GM12878 (cell line): ENCODE measurements around the gene MSH5. TPM values are rescaled to one million over a fixed set of nuclear protein-coding genes. Genes with fewer than 3 reads are reported as not detected.
A peak's percentile ranks its signal among the peaks of the same experiment; 100 is the strongest.

Source experiments
- ATF7 ChIP-seq: fragments of 450-650 bp; IDR thresholded peaks from 2 replicates; pipeline ENCODE4 v1.6.1; 2016; ENCODE audit warnings: low read depth, mild to moderate bottlenecking
- CBFB ChIP-seq: IDR thresholded peaks from 2 replicates; pipeline ENCODE4 v1.6.1; 2016; ENCODE audit warnings: antibody characterized with exemption, low read depth
- CUX1 ChIP-seq: IDR thresholded peaks from 2 replicates; pipeline ENCODE4 v1.6.1; 2012; ENCODE audit warnings: improper control_type of control experiment, low read depth, low read length; ENCODE audit not compliant: insufficient replicate concordance
- EED ChIP-seq: sonication (generic); IDR thresholded peaks from 2 replicates; pipeline ENCODE4 v1.6.1; 2016; ENCODE audit warnings: antibody characterized with exemption, low read depth
- EP300 ChIP-seq, 2 experiments: fragments of 150-350 bp in 1 of 2; IDR thresholded peaks; 2 replicates each; pipeline ENCODE4 v1.6.1; 2011 to 2012; ENCODE audit warnings: low read depth in 2 of 2, low read length in 2 of 2, borderline replicate concordance in 1 of 2, improper control_type of control experiment in 1 of 2, inconsistent platforms in 1 of 2; ENCODE audit not compliant: control insufficient read depth in 1 of 2
- ESRRA ChIP-seq: IDR thresholded peaks from 2 replicates; pipeline ENCODE4 v1.6.1; 2012; ENCODE audit warnings: mild to moderate bottlenecking, low read length, improper control_type of control experiment
- HCFC1 ChIP-seq: fragments of 150-350 bp; IDR thresholded peaks from 2 replicates; pipeline ENCODE4 v1.6.1; 2014; ENCODE audit warnings: low read length
- KDM1A ChIP-seq: fragments of 200-600 bp; sonication (generic); IDR thresholded peaks from 2 replicates; pipeline ENCODE4 v1.6.1; 2016; ENCODE audit warnings: borderline replicate concordance
- KLF5 ChIP-seq: fragments of 450-650 bp; IDR thresholded peaks from 2 replicates; pipeline ENCODE4 v1.6.1; 2014; ENCODE audit warnings: mild to moderate bottlenecking; ENCODE audit not compliant: partially characterized antibody
- NFXL1 ChIP-seq: fragments of 450-650 bp; IDR thresholded peaks from 2 replicates; pipeline ENCODE4 v1.6.1; 2017; ENCODE audit warnings: antibody characterized with exemption, mild to moderate bottlenecking, borderline replicate concordance
- SIN3A ChIP-seq: IDR thresholded peaks from 2 replicates; pipeline ENCODE4 v1.6.1; 2012; ENCODE audit warnings: low read depth, low read length, improper control_type of control experiment
- SMARCA5 ChIP-seq: fragments of 450-650 bp; IDR thresholded peaks from 2 replicates; pipeline ENCODE4 v1.6.1; 2017; ENCODE audit warnings: mild to moderate bottlenecking
- SREBF1 ChIP-seq: IDR thresholded peaks from 2 replicates; pipeline ENCODE4 v1.6.1; 2012; ENCODE audit warnings: mild to moderate bottlenecking, low read length
- SRF ChIP-seq, 2 experiments: IDR thresholded peaks; 2 replicates each; pipeline ENCODE4 v1.6.1; 2011; ENCODE audit warnings: low read depth in 2 of 2, low read length in 2 of 2, mild to moderate bottlenecking in 1 of 2, moderate library complexity in 1 of 2
- WRNIP1 ChIP-seq: IDR thresholded peaks from 2 replicates; pipeline ENCODE4 v1.6.1; 2011; ENCODE audit warnings: low read depth, low read length, improper control_type of control experiment, borderline replicate concordance
- ZNF274 ChIP-seq: IDR thresholded peaks from one replicate; pipeline ENCODE4 v1.8.0; 2011; ENCODE audit not compliant: insufficient read length, insufficient read depth
- ZSCAN29 ChIP-seq: fragments of 450-650 bp; IDR thresholded peaks from 2 replicates; pipeline ENCODE4 v1.6.1; 2017; ENCODE audit warnings: mild to moderate bottlenecking, moderate library complexity
- polyA plus RNA-seq, 11 experiments: library from polyadenylated mRNA; depleted of rRNA in 4 of 11; unstranded in 6 of 11; stranded (reverse) in 5 of 11; fragments of >200 nt; fragmentation: Nextera tagmentation in 4 of 11; fragmentation: Illumina TruSeq in 1 of 11; extraction: Ambion mirVana in 4 of 11; extraction: Trizol in 1 of 11; gene quantifications; 1 replicate in 1 of 11; 2 replicates in 10 of 11; pipeline versions ENCODE4 v1.2.1 to v1.2.3, GENCODE V29; 2011 to 2016; ENCODE audit warnings: inconsistent platforms in 2 of 11, missing spikeins in 2 of 11, low read depth in 1 of 11
- total RNA-seq, 4 experiments: library from RNA; depleted of rRNA in 3 of 4; stranded (reverse); fragments of >200 nt in 3 of 4; fragmentation: Illumina TruSeq in 1 of 4; extraction: Trizol in 1 of 4; gene quantifications; 2 replicates each; pipeline versions ENCODE4 v1.2.1 to v1.2.3, GENCODE V29; 2013 to 2021
- TF ChIP-seq, protein P1 (sequence below): IDR thresholded peaks from 2 replicates; pipeline ENCODE4 v1.6.1; 2011; ENCODE audit warnings: mild to moderate bottlenecking, low read depth, low read length, moderate library complexity; ENCODE audit not compliant: insufficient replicate concordance
- TF ChIP-seq, protein P2 (sequence below): IDR thresholded peaks from 2 replicates; pipeline ENCODE4 v1.6.1; 2012; ENCODE audit warnings: low read depth, low read length, improper control_type of control experiment
- TF ChIP-seq, protein P3 (sequence below): IDR thresholded peaks from 2 replicates; pipeline ENCODE4 v1.6.1; 2011; ENCODE audit warnings: low read depth, mild to moderate bottlenecking, low read length, moderate library complexity, borderline replicate concordance; ENCODE audit errors: extremely low read depth
- TF ChIP-seq, protein P4 (sequence below): IDR thresholded peaks from 2 replicates; pipeline ENCODE4 v1.6.1; 2012; ENCODE audit warnings: low read length, inconsistent platforms

MSH5 gene
- total and polyA plus RNA-seq, 10 of the 15 experiments (the other 5 are each of a cell fraction or from before 2014, with no cell fraction given), result 9.1 to 52.7 (median 30.0) TPM

DNA sequence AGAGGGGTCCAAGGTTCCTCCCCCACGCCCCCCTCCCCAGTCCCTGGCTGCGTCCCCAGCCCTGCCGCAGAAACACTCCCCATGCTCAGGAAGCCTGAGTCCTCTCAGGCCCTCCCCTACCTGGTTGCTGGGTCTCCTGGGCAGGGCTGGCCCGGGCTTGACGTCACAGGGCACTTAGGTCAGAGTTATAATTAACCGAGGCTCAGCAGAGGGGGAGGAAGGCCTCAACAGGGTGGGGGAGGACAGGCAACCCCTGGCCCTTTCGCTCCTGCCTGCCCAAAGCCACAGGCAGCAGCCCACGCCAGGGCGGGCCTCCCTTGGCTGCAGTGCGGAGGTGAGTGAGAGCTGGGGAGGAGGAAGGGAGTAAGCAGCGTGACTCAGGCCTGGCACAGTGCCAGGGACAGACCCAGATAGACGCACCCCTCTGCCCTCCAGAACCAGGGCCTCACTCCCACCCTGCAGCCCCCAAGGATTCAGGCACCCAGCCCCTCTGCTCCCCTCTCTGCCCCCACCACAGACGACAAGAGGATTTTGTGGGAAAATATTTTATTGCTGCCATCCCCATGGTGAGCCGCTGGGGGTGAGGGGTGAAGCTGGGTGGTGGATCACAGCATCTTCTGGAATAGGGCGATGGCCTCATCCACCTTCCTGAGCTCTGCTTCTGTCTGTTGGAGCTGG lies 37.3 kb downstream of the MSH5 start, which contains the start of gene VWA7 (continued):
- TF ChIP-seq WRNIP1, result no peak
- TF ChIP-seq, protein P1, sequence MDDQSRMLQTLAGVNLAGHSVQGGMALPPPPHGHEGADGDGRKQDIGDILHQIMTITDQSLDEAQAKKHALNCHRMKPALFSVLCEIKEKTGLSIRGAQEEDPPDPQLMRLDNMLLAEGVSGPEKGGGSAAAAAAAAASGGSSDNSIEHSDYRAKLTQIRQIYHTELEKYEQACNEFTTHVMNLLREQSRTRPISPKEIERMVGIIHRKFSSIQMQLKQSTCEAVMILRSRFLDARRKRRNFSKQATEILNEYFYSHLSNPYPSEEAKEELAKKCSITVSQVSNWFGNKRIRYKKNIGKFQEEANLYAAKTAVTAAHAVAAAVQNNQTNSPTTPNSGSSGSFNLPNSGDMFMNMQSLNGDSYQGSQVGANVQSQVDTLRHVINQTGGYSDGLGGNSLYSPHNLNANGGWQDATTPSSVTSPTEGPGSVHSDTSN, result peak; percentile 23
- TF ChIP-seq ZSCAN29, result 0 out of 2 replicates have a peak, but pooled peaks have one; percentile 37
- TF ChIP-seq EP300 (IDR thresholded peaks at IDR 0.05; ENCODE audit: borderline replicate concordance in 1 of 2, control insufficient read depth in 1 of 2, low read depth in 2 of 2, low read length in 2 of 2), result peak; percentile 33 to 39; a peak in 2 of 4 replicates
- TF ChIP-seq ZNF274, result no peak
- peak; percentile 79 for TF ChIP-seq EED
- no peak; the same call in 1 of the 2 replicates for TF ChIP-seq HCFC1
- TF ChIP-seq SREBF1, result no peak
- peak; percentile 96 for TF ChIP-seq ATF7
- TF ChIP-seq CBFB, result peak; percentile 90
- no peak for TF ChIP-seq NFXL1
- TF ChIP-seq KLF5, result no peak
- TF ChIP-seq, protein P2, sequence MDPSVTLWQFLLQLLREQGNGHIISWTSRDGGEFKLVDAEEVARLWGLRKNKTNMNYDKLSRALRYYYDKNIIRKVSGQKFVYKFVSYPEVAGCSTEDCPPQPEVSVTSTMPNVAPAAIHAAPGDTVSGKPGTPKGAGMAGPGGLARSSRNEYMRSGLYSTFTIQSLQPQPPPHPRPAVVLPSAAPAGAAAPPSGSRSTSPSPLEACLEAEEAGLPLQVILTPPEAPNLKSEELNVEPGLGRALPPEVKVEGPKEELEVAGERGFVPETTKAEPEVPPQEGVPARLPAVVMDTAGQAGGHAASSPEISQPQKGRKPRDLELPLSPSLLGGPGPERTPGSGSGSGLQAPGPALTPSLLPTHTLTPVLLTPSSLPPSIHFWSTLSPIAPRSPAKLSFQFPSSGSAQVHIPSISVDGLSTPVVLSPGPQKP, result no peak
- TF ChIP-seq, protein P3, sequence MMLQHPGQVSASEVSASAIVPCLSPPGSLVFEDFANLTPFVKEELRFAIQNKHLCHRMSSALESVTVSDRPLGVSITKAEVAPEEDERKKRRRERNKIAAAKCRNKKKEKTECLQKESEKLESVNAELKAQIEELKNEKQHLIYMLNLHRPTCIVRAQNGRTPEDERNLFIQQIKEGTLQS, result no peak
- no peak for TF ChIP-seq ESRRA
- peak; percentile 51 for TF ChIP-seq SMARCA5
- no peak for TF ChIP-seq SRF (IDR thresholded peaks at IDR 0.05; ENCODE audit: low read depth in 2 of 2, low read length in 2 of 2)
- TF ChIP-seq CUX1, result no peak
- no peak for TF ChIP-seq SIN3A
- TF ChIP-seq, protein P4, sequence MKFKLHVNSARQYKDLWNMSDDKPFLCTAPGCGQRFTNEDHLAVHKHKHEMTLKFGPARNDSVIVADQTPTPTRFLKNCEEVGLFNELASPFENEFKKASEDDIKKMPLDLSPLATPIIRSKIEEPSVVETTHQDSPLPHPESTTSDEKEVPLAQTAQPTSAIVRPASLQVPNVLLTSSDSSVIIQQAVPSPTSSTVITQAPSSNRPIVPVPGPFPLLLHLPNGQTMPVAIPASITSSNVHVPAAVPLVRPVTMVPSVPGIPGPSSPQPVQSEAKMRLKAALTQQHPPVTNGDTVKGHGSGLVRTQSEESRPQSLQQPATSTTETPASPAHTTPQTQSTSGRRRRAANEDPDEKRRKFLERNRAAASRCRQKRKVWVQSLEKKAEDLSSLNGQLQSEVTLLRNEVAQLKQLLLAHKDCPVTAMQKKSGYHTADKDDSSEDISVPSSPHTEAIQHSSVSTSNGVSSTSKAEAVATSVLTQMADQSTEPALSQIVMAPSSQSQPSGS, result peak; percentile 89; the same call in 1 of the 2 replicates
- TF ChIP-seq KDM1A, result no peak
